T-helper 2 cell treated with Interferon-gamma antibody and Interleukin-4, amounts not matched to agents 5 μg/mL and 100 μg/mL, for 36 hours (primary cell): ENCODE results near the gene PAPLN.

Experiments used
- DNase-seq: peaks from one replicate; pipeline ENCODE4 v3.0.0; 2021; ENCODE audit warnings: low spot score
- H3K27ac Mint-ChIP-seq: one replicate; pipeline ENCODE4 v1.8.0; 2021; ENCODE audit warnings: mild to moderate bottlenecking, mixed read lengths
- H3K27me3 Mint-ChIP-seq: one replicate; pipeline ENCODE4 v1.8.0; 2021; ENCODE audit warnings: low read depth, mixed read lengths
- H3K36me3 Mint-ChIP-seq: one replicate; pipeline ENCODE4 v1.8.0; 2021; ENCODE audit warnings: low read depth, mixed read lengths
- H3K4me1 Mint-ChIP-seq: one replicate; pipeline ENCODE4 v1.8.0; 2021; ENCODE audit warnings: low read depth, mixed read lengths
- H3K4me3 Mint-ChIP-seq: one replicate; pipeline ENCODE4 v1.8.0; 2022; ENCODE audit warnings: mild to moderate bottlenecking, moderate library complexity, mixed read lengths
- H3K9me3 Mint-ChIP-seq: one replicate; pipeline ENCODE4 v1.8.0; 2021; ENCODE audit warnings: mixed read lengths

The PAPLN gene

DNA sequence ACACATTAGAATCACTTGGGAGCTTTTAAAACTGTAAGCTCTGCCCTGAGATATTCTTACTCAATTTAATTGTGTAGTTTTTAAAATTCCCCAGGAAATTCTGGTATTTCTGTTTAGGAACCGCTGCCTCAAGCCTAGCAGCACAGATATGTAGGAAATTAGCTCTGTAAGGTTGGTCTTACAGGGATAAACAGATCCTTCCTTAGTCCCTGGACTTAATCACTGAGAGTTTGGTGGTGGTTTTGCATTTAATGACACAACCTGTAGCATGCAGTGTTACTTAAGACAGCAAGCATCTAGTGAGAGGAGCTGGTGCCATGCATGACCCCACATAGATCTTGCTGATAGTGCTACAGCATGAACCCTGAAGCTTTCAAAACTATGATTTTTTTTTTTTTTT lies 19.9 kb upstream of the PAPLN start:
- no peak for DNase-seq
- peaks cover 6% of the 10 kb centered on the region for H3K4me1 Mint-ChIP-seq
- H3K27ac Mint-ChIP-seq: no peak overlapping the region
- peaks cover 52% of the 10 kb centered on the region for H3K36me3 Mint-ChIP-seq
- no peaks in the 10 kb centered on the region for H3K9me3 Mint-ChIP-seq
- no peaks in the 10 kb centered on the region for H3K27me3 Mint-ChIP-seq
- no peak overlapping the region for H3K4me3 Mint-ChIP-seq

DNA sequence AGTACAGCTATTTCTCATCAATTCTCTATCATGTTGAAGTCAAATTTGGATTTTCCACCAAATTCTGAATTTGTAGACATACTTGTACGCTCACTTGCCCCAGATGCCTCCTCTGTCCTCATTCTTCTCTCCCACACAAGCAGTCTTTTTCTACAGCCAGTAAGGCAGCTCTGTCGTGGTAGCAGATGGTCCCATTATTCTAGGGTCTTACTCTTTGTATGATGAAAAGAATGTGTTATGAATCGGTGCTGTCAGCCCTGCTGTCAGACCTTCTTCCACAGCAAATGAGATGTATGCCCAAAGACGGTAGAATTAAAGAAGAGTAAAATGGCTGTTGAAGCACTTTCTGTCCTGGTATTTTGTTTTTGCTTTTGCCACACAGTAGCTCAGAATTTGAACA lies 17.2 kb upstream of the PAPLN start:
- no peak for DNase-seq
- H3K4me1 Mint-ChIP-seq: peaks cover 6% of the 10 kb centered on the region
- H3K9me3 Mint-ChIP-seq: no peaks in the 10 kb centered on the region
- H3K36me3 Mint-ChIP-seq: peaks cover 40% of the 10 kb centered on the region
- H3K27ac Mint-ChIP-seq: no peak overlapping the region
- no peak overlapping the region for H3K4me3 Mint-ChIP-seq
- no peaks in the 10 kb centered on the region for H3K27me3 Mint-ChIP-seq

DNA sequence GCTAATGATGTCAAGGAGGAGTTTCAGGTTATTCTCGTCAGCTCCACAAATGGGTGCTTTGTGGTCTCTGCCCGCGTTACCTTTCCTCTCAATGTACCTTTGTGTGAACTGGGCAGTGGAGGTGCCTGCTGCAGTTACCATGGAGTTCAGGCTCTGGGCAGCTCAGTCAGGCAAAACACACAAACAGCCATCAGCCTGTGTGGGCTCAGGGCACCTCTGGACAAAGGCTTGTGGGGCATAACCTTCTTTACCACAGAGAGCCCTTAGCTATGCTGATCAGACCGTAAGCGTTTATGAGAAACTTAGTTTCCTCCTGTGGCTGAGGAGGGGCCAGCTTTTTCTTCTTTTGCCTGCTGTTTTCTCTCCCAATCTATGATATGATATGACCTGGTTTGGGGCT lies 16.7 kb upstream of the PAPLN start:
- Mint-ChIP-seq H3K9me3 (no peaks in the 10 kb centered on the region), H3K4me1 (peaks cover 6% of the 10 kb centered on the region), H3K36me3 (peaks cover 43% of the 10 kb centered on the region), H3K4me3 (no peak overlapping the region), H3K27ac (no peak overlapping the region), H3K27me3 (no peaks in the 10 kb centered on the region)
- no peak for DNase-seq

DNA sequence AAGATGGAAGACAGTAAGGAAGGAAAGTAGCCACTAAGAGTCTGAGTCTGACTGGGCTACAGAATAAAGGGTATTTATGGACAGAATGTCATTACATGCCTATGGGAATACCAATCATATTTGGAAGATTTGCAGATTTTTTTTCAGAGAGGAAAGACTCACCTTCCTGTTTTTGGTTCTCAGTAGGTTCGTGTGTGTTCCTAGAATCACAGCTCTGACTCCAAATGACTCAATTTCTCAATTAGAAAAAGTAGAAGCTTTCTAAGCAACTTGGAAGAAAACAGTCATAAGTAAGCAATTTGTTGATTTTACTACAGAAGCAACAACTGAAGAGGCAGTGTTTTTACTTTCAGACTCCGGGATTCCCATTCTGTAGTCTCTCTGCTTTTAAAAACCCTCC lies 15.4 kb upstream of the PAPLN start:
- DNase-seq: no peak
- Mint-ChIP-seq H3K4me3 (no peak overlapping the region), H3K27ac (no peak overlapping the region), H3K27me3 (no peaks in the 10 kb centered on the region), H3K9me3 (no peaks in the 10 kb centered on the region), H3K4me1 (peaks cover 6% of the 10 kb centered on the region), H3K36me3 (peaks cover 40% of the 10 kb centered on the region)

DNA sequence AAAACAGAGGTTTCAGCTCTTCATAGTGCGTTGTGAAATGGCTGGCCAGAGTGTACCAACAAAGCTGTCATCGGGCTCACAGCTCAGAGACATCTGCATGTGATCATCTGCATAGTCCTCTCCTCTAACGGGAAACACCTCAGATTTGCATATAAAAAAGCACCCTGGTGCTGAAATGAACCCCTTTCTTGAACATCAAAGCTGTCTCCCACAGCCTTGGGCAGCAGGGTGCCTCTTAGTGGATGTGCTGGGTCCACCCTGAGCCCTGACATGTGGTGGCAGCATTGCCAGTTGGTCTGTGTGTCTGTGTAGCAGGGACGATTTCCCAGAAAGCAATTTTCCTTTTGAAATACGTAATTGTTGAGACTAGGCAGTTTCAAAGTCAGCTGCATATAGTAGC lies 14.3 kb upstream of the PAPLN start:
- H3K4me3 Mint-ChIP-seq: no peak overlapping the region
- DNase-seq: no peak
- H3K9me3 Mint-ChIP-seq: no peaks in the 10 kb centered on the region
- H3K4me1 Mint-ChIP-seq: peaks cover 6% of the 10 kb centered on the region
- no peak overlapping the region for H3K27ac Mint-ChIP-seq
- no peaks in the 10 kb centered on the region for H3K27me3 Mint-ChIP-seq
- H3K36me3 Mint-ChIP-seq: peaks cover 36% of the 10 kb centered on the region

DNA sequence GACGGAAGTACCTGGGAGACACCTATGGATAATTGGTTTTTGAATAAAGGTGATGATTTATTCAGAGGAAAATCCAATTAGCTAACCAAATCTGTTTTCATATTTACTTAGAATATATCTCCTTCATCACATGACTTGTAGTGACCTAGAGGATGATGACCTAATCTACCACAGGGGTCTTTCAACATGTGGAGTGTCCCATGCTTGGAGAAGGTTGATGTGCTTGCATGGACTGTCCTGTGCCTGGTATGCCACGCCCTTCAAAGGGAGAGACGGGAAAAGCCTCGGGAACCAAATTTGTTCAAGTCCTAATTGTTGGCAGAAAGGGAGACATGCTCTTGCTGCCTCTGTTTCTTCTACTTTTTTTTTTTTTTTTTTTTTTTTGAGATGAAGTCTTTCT lies 11.8 kb upstream of the PAPLN start:
- Mint-ChIP-seq H3K27ac (no peak overlapping the region), H3K9me3 (no peaks in the 10 kb centered on the region), H3K27me3 (no peaks in the 10 kb centered on the region), H3K4me1 (peaks cover 6% of the 10 kb centered on the region), H3K4me3 (no peak overlapping the region), H3K36me3 (peaks cover 14% of the 10 kb centered on the region)
- DNase-seq: no peak

DNA sequence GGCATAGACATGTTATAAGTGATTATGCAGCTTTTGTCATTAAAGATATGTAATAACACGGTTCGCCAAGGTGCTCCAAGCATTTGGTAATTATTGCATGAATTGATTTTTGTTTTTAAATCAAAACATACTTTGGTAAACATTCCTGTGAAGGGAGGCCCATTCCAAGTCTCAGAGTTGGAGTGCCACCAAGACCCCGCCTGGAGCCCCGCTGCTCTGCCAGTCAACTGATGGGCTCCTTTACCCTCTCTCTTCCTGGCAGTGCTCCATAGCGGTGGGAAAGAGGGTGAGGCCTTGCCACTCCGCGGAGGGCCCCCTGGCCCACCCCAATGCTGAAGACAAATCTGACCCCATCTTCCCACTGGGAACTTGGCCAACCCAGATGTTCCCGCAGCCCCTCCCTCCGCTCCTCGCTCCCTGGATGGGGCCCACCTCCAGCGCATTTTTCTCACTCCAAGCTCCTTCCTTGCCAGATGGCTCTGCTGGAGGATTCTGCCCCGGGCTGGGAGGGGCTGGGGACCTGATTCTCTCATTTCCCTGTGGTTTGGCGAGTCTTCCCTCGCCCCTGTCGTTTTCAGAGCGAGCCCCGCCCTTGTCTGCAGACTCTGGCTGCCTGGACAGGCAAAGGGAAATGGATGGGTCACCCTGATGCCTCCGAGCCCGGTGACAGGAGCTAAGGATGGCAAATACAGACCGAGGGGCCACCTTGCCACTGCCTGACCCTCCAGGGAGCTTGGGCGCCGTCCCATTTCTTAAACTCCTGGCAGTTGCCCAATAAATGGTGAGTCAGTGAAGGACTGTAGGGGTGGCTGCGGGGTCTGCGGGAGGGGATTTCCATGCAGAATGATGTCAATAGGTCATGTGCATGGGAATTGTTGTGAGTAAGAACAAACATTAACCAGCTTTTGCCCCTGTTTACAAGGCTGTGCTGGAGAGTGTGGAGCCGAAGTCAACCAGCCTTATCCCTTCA lies 9.2 kb upstream of the PAPLN start:
- H3K9me3 Mint-ChIP-seq: no peaks in the 10 kb centered on the region
- H3K36me3 Mint-ChIP-seq: peaks cover 3% of the 10 kb centered on the region
- no peaks in the 10 kb centered on the region for H3K4me1 Mint-ChIP-seq
- no peak overlapping the region for H3K4me3 Mint-ChIP-seq
- H3K27ac Mint-ChIP-seq: no peak overlapping the region
- H3K27me3 Mint-ChIP-seq: peaks cover 3% of the 10 kb centered on the region
- no peak for DNase-seq

DNA sequence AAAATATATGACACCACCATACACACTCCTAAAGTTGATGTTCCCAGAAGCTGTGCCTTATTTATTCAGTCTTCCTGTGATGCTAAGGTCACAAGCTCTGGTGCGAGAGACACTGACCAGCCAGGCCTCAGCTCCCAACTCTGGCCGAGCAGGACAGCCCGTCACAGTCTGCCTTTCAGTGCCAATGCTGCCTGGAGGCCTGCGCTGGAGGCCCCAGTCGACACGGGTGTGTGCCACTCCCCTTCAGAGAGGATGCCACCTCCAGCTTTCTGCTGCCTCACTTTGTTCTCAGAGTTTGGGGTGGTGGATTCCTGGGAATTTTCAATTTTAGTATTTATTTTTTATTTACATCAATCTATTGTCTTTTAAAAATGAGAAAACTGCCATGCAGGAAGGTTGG lies 7.3 kb upstream of the PAPLN start:
- Mint-ChIP-seq H3K4me3 (no peak overlapping the region), H3K27me3 (peaks cover 20% of the 10 kb centered on the region), H3K9me3 (no peaks in the 10 kb centered on the region), H3K4me1 (no peaks in the 10 kb centered on the region), H3K27ac (no peak overlapping the region), H3K36me3 (peaks cover 2% of the 10 kb centered on the region)
- DNase-seq: no peak

DNA sequence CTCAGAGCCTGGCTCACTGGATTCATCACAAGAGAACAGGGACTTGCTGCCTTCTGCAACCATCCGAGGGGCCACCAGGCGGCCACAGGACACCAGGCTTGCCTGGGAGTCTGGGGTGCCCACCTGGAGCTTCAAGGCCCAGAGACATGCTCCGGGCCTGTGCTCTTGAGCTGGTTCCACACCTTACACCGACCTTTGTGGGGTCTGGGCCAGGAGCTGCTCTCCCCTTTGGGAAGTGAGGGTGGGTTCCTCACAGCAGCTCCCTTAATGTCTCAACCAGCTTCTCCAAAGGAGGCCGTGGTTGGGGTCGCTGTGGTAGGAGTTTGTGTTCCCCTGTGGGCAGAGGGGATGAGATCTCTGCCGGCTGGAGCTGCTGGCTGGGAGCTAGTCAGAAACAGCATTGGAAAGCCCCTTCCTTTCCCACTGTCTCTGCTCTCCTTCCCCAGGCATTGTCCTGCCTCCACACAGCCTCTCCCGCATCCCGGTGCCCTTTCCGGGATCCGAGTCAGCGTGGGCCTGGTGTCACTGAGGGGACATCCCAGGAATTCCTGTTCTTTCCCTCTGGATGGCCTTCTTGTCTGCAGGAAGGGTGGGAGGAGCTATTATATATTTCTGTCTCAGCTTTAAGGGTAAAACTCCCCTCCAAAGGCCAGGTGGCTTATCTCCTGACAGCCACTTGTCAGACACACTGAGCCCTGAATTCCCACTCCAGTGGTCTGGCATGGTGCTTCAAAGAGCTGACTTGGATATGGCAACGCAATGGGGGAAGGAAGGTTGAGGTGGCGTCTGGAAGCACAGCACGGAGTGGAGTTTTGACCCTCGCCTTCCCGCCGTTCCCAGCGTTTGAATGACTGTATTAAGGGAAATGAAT lies 5.1 kb upstream of the PAPLN start:
- DNase-seq: no peak
- Mint-ChIP-seq H3K27me3 (peaks cover 42% of the 10 kb centered on the region), H3K4me1 (peaks cover 6% of the 10 kb centered on the region), H3K36me3 (peaks cover 2% of the 10 kb centered on the region), H3K27ac (no peak overlapping the region), H3K9me3 (no peaks in the 10 kb centered on the region), H3K4me3 (no peak overlapping the region)

DNA sequence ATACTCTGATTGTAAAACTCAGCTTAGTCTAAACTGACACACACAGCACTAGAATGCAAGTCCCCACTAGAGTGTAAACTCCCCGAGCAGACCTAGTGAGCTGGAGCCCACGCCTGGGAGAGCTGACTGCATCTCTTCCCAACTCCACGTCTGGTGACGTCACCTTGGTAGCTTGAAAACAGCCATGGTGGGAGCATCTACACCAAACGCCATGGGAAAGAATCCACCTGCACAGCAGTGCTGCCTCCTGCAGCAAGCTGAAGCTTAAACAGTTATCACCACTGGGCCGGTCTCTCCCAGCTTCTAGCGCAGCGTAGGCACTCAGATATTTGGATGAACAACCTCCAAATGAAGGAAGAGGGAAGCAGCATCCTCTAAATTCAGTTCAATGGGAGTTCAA lies 4.3 kb upstream of the PAPLN start:
- H3K27me3 Mint-ChIP-seq: peaks cover 42% of the 10 kb centered on the region
- no peak for DNase-seq
- H3K4me1 Mint-ChIP-seq: peaks cover 6% of the 10 kb centered on the region
- peaks cover 2% of the 10 kb centered on the region for H3K36me3 Mint-ChIP-seq
- H3K4me3 Mint-ChIP-seq: no peak overlapping the region
- H3K27ac Mint-ChIP-seq: no peak overlapping the region
- no peaks in the 10 kb centered on the region for H3K9me3 Mint-ChIP-seq

DNA sequence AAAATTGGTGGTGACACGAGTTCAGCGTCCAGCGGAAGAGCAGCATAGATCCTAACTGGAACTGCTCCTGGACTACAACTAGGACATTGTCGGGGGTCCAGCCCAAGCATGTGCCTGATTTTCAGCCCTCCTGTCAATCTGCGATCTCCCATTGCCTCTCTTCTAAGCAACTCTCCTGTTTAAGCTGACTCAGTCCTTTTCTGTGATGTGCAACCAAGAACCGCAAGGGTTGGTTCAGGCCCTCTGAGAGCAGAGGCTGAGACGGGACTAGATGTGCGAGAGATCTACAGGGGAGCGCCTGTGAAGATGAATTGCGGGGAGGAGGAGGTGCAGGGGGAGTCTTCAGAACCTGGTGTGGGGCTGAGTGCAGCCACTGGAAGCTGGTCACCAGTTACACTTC lies 3.7 kb upstream of the PAPLN start:
- no peak overlapping the region for H3K27ac Mint-ChIP-seq
- no peak overlapping the region for H3K4me3 Mint-ChIP-seq
- peaks cover 46% of the 10 kb centered on the region for H3K27me3 Mint-ChIP-seq
- H3K4me1 Mint-ChIP-seq: peaks cover 9% of the 10 kb centered on the region
- DNase-seq: no peak
- peaks cover 2% of the 10 kb centered on the region for H3K36me3 Mint-ChIP-seq
- no peaks in the 10 kb centered on the region for H3K9me3 Mint-ChIP-seq

DNA sequence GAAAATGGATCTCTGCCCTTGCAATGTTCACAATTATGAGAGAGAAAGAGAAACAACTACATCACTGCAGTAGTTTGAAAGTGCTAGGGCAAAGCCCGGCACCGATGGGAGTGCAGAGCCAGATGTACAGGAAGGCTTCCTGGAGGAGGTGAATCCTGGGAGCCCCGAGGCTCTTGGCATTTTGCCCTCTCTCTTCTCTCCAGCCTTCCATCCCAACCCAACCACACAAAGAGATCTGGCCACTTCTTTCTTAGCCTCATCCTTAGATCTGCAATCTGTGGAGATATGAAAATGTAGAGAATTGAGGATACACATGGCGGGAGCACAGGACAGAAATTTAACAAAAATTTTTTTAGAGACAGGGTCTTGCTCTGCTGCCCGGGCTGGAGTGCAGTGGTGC lies 3.3 kb upstream of the PAPLN start:
- peaks cover 2% of the 10 kb centered on the region for H3K36me3 Mint-ChIP-seq
- no peak overlapping the region for H3K27ac Mint-ChIP-seq
- H3K4me1 Mint-ChIP-seq: peaks cover 9% of the 10 kb centered on the region
- H3K4me3 Mint-ChIP-seq: no peak overlapping the region
- H3K9me3 Mint-ChIP-seq: no peaks in the 10 kb centered on the region
- peaks cover 51% of the 10 kb centered on the region for H3K27me3 Mint-ChIP-seq
- no peak for DNase-seq

DNA sequence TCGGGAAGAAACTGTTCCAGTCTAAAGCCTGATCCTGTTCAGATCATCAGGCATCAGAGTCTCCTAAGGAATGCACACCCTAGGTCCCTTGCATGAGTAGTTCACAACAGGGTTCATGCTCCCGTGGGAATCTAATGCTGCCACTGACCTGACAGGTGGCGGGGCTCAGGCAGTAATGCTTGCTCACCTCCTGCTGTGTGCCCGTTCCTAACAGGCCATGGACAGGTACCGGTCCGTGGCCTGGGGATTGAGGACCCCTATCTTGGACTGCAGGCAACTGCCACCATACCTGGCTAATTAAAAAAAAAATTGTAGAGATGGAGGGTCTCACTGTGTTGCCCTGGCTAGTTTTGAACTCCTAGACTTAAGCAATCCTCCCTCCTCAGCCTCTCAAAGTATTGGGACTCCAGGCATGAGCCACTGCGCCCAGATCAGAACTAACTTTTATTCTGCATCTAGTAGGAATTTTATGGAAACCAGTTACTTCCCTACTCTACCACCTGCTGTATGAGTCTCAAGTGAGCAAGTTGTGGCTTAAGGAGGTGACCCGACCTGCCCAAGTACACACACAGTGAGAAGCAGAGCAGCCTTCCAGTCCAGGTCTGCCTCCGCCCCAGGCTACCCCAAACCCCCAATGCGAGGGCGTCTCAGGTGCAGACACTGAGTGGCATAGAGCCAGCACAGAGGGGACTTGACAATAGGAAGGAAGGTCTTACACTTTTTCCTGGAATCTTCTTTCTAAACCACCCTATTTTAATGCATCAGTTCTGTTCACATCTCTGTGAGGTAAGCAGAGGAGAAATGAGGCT lies 2.5 kb upstream of the PAPLN start:
- H3K27me3 Mint-ChIP-seq: peaks cover 57% of the 10 kb centered on the region
- no peak for DNase-seq
- H3K27ac Mint-ChIP-seq: no peak overlapping the region
- no peak overlapping the region for H3K4me3 Mint-ChIP-seq
- peaks cover 2% of the 10 kb centered on the region for H3K36me3 Mint-ChIP-seq
- H3K4me1 Mint-ChIP-seq: peaks cover 9% of the 10 kb centered on the region
- no peaks in the 10 kb centered on the region for H3K9me3 Mint-ChIP-seq
